Measurements from ENCODE around the gene EMP1. TPM values are rescaled to one million over a fixed set of nuclear protein-coding genes. Genes with fewer than 3 reads are reported as not detected.

The EMP1 gene
- total and polyA plus RNA-seq, 7 donors = 11.0 to 123 (median 49.8) TPM

DNA sequence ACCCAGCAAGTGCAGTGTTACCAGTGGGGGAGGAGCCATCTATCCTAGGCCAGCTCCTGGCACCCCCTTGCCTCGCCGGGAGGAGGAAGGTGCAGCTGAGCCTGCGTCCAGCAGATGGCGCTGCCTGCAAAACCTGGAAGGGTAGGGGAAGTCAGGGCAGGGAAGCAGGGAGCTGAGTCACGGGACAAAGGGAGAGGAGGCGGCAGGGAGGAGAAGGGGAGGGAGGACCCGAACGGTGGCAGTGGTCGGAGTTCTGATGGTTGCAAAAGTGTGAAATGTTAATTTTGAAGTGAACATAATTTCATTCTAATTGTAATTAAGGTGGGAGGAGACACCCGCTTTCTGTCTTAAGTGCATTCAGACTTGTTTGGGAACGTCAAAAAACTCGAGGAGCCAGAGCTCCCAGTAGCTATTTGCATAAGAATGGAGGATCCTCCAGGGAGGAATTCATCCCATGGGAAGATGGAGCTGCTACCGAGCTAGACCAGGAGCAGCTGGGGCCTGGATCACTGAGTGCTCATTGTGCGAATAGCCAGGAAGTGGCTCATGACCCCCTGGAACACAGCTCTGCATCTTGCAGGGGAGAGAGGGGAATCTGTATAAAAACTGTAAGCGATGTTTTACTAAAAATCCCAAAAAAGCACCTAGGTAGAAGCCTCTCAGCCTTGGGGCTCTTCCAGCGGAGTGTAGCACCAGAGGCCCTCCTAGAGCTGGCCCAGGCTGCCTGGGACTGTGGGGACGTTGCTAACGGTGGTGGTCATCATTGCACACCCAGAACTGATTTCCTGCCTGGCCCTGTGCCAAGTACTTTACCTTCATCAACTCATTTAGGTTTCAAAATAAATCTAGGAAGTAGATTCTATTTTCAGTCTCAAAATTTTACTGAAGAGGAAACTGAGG, 59.5 kb downstream of the EMP1 start:
- Histone ChIP-seq H3K27me3 (ENCODE audit: insufficient read depth in 3 of 3, low read length in 2 of 3) (no peaks in the 10 kb centered on the region), H3K27ac (no peak overlapping the region), H3K4me1 (peaks cover 6% of the 10 kb centered on the region), H3K9me3 (no peaks in the 10 kb centered on the region), H3K4me3 (peak overlapping the region; percentile 48), H3K36me3 (ENCODE audit: insufficient read depth in 1 of 2, low read depth in 1 of 2) (no peaks in the 10 kb centered on the region)
- DNase-seq = peak; percentile 92 to 95
- peak; percentile 95 to 100 (median 100) for ATAC-seq
- WGBS, 3 donors = 21 to 26% (median 24%) methylated on average over 18 of the region's 18 CpGs
- TF ChIP-seq, protein P1, sequence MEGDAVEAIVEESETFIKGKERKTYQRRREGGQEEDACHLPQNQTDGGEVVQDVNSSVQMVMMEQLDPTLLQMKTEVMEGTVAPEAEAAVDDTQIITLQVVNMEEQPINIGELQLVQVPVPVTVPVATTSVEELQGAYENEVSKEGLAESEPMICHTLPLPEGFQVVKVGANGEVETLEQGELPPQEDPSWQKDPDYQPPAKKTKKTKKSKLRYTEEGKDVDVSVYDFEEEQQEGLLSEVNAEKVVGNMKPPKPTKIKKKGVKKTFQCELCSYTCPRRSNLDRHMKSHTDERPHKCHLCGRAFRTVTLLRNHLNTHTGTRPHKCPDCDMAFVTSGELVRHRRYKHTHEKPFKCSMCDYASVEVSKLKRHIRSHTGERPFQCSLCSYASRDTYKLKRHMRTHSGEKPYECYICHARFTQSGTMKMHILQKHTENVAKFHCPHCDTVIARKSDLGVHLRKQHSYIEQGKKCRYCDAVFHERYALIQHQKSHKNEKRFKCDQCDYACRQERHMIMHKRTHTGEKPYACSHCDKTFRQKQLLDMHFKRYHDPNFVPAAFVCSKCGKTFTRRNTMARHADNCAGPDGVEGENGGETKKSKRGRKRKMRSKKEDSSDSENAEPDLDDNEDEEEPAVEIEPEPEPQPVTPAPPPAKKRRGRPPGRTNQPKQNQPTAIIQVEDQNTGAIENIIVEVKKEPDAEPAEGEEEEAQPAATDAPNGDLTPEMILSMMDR (IDR thresholded peaks at IDR 0.05) = peak; percentile 87
- intact Hi-C loops (cut with DNase I) = no loop called here

DNA sequence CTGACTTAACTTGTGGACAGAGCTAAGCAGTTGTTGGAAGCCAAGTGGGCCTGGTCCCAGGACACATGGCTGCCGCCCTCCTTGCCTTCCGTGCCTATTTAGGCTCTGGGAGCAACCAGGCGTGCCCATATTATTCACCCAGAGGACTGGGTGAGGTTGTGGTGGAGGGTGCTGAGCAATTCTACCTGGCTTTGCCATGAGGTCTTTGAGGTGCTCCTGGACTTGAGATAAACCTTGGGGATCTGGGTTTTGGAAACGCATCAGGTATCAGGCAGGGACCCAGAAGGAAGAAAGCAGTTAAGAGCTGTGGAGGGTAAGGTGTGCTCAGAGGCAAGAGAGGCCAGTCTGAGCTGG, 60.1 kb downstream of the EMP1 start:
- H3K9me3 ChIP-seq = no peaks in the 10 kb centered on the region
- no peak overlapping the region for H3K27ac ChIP-seq
- DNase-seq = no peak
- H3K27me3 ChIP-seq (ENCODE audit: insufficient read depth in 3 of 3, low read length in 2 of 3) = no peaks in the 10 kb centered on the region
- TF ChIP-seq, protein P1 (IDR thresholded peaks at IDR 0.05) = no peak
- H3K4me1 ChIP-seq = peaks cover 6% of the 10 kb centered on the region
- intact Hi-C loops (cut with DNase I) = no loop called here
- H3K4me3 ChIP-seq = no peak overlapping the region
- no peak for ATAC-seq
- WGBS, 3 donors = 87 to 92% (median 91%) methylated on average over 4 of the region's 4 CpGs
- no peaks in the 10 kb centered on the region for H3K36me3 ChIP-seq (ENCODE audit: insufficient read depth in 1 of 2, low read depth in 1 of 2)

DNA sequence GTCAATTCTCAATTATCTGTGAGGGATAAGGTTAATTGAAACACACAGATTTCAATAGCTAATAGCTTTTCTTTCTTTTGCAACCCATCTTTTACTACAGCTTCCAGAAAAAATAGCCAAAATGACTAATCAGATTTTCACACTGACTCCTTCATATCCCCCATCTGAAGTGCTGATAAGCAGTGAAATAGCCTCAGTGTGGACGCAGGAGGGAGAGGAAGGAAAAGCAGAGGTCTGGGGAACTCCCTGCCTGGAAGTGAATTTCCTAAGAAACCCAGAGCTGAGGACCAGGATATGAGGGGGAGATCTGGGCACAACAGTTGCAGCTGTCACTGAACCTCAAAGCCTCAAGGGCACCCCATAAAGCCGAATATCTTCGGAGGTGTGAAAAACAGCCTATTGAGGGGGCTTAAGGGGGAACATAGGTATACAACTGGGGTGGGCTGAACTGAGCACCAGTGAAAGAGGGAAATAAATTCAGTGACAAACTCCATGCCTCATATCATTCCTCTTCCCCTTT, 60.9 kb downstream of the EMP1 start:
- H3K27me3 ChIP-seq (ENCODE audit: insufficient read depth in 3 of 3, low read length in 2 of 3) = no peaks in the 10 kb centered on the region
- no peaks in the 10 kb centered on the region for H3K36me3 ChIP-seq (ENCODE audit: insufficient read depth in 1 of 2, low read depth in 1 of 2)
- TF ChIP-seq, protein P1 (IDR thresholded peaks at IDR 0.05) = no peak
- H3K27ac ChIP-seq = no peak overlapping the region
- DNase-seq (no peak), ATAC-seq (no peak)
- no peaks in the 10 kb centered on the region for H3K9me3 ChIP-seq
- WGBS, 3 donors = 42 to 49% (median 43%) methylated on average over 3 of the region's 3 CpGs
- no peak overlapping the region for H3K4me3 ChIP-seq
- intact Hi-C loops (cut with DNase I) = no loop called here
- H3K4me1 ChIP-seq = peaks cover 6% of the 10 kb centered on the region

DNA sequence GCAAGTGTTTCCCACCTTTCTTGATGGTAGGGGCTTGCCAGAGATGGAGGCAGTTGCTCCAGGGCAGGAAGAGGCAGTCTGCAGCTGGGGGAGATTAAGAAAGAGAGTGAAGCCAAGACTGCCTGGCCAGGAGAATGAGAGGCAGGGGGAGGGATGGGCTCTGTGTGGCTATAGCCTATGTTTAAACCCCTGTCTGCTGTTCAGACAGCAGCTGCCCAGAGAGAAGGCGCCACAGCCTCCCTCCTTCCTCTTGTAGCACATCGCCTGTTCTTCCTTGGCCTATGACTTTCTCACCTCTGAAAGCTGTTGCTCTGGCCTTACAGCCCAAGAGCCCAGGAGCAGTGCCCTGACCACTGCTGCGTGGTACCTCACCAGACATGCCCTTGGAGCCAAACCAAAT, 61.7 kb downstream of the EMP1 start:
- ATAC-seq (no peak), DNase-seq (no peak)
- Histone ChIP-seq H3K4me3 (no peak overlapping the region), H3K27ac (no peak overlapping the region), H3K9me3 (no peaks in the 10 kb centered on the region), H3K36me3 (ENCODE audit: insufficient read depth in 1 of 2, low read depth in 1 of 2) (no peaks in the 10 kb centered on the region), H3K27me3 (ENCODE audit: insufficient read depth in 3 of 3, low read length in 2 of 3) (no peaks in the 10 kb centered on the region), H3K4me1 (peaks cover 6% of the 10 kb centered on the region)
- intact Hi-C loops (cut with DNase I) = no loop called here
- TF ChIP-seq, protein P1 (IDR thresholded peaks at IDR 0.05) = no peak
- 46 to 59% (median 50%) methylated on average over 3 of the region's 3 CpGs for WGBS, 3 donors

Measured in psoas muscle (tissue), 8 donors.